Measurements from ENCODE around the gene QRFPR.
"Not testable (repeated sequence)": the region's sequence is repeated elsewhere in the genome, so short reads cannot be mapped to it uniquely, and the experiment has no call there.

Gene QRFPR

DNA sequence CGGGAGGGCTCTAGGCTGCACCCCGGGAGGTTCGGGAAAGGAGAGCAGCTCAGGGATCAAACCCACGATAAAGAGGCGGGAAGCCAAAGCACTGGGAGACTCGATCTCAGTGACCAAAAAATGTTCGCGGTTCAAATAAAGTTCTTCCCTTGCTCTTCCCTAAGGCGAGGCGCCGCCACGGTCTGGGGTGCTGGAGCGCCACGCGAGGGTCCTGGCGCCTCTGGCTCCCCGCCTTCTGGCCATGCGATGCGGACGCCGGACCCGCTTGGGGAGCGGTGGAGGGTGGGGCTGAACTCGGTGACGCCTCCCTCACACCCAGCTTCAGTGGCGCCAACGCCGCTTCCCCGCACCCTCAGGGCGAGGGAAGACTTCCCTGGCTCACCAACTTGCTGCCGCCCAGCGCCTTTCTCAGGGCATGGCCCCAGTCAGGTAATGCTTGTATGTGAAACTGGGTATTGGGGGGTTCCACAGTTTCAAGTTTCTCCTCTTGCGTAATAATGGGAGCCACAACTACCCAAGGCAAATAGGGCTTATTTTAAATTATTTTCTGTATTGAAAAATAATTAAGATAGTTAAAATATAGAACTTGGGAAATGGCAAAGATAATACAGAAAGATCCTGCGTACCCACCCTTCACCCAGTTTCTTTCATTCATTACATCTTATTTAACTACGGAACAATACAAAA is at the start of gene QRFPR:
Gene QRFPR (minus strand): TSS at position 243 of the 687 bp plus-strand sequence. CDS start 371 bp downstream, outside the sequence.
- DNase-seq, result no peak

DNA sequence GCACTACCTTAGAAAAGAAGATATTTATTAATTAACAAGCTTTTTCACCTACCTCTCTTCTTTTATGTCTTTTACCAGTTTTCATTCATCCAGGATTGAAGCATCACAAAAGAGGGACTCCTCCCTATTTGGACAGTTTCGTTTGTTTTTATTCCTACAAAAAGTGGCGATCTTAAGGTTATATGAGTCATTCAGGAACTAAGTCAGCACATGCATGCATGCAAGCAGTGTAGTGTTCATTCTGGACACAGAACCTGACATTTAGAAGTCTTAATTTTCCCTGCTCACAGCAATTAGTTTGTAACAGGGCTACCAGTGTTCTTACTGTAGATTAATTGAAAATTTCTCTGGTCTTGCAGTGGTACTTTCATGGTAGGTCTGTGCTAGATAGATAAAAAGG is 47.9 kb upstream of the QRFPR start:
- DNase-seq, result no peak

DNA sequence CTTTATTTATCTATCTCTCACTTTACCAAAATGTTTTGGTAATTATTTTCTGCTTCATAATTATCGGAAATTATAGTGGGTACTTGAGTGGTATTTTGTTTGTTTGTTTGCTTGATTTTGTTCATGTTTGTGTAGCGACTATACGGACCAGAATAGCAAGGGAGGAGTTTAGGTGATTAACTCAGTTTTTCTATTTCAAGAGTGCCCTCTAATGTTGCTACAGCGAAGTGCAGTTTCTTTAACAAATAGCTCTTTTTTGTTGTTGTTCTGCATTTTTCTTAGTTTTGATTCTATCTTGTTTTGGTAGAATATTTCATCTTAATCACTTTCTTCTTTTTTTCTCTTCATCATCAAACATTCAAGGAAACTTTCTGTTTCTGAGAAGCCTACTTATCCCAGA is 40.8 kb upstream of the QRFPR start:
- DNase-seq, result no peak

DNA sequence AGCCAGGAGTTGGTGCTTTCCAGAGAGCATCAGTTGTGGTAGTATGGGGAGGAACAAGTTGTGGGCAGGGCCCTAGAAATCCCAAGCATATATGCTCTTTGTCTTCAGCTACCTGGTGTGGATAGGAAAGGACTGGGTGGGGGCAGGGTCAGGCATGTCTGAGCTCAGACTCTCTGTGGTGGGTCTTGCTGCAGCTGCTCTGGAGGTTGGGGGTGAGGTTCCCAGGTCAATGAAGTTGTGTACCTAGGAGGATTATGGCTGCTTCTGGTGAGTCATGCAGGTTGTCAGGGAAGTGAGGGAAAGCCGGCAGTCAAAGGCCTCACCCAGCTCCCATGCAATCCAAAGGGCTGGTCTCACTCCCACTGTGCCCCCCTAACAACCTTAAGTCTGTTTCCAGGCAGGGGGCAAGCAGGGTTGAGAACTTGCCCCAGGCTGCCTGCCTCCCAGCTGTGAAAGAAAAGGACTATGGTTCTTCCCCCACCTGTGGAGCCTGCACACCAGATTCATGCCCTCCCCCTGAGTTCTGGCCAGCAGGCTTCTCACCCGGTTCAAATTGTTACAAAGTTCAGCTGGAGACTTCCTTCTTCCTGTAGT is 30.4 kb upstream of the QRFPR start:
- DNase-seq, result no peak

DNA sequence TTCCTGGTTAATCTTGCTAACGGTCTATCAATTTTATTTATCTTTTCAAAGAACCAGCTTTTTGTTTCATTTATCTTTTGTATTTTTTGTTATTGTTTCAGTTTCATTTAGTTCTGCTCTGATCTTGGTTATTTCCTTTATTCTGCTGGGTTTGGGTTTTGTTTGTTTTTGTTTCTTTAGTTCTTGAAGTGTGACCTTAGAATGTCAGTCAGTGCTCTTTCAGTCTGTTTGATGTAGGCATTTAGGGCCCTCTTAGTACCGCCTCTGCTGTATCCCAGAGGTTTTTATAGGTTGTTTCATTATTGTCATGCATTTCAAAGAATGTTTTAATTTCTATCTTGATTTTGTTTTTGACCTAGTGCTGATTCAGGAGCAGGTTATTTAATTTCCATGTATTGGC is 27.7 kb upstream of the QRFPR start:
- DNase-seq, result not testable (repeated sequence)

DNA sequence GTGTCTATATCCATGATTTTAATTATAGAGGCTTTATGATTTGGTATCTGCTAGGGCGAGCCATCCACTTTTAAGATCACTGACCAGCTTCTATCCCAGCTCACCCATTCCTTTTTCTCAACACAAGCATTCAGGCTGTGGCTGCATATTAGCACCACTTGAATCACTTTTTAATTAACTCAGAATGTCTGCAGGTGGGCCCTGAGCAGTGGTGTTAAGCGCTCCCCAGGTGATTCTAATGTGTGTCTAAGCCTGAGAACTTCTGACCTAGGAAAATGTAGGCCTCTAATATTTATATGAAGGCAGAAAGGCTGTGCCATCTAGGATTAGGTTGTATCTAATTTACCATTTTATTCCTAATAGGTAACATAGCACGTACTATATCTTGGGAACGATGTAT is 19.8 kb upstream of the QRFPR start:
- DNase-seq, result no peak

DNA sequence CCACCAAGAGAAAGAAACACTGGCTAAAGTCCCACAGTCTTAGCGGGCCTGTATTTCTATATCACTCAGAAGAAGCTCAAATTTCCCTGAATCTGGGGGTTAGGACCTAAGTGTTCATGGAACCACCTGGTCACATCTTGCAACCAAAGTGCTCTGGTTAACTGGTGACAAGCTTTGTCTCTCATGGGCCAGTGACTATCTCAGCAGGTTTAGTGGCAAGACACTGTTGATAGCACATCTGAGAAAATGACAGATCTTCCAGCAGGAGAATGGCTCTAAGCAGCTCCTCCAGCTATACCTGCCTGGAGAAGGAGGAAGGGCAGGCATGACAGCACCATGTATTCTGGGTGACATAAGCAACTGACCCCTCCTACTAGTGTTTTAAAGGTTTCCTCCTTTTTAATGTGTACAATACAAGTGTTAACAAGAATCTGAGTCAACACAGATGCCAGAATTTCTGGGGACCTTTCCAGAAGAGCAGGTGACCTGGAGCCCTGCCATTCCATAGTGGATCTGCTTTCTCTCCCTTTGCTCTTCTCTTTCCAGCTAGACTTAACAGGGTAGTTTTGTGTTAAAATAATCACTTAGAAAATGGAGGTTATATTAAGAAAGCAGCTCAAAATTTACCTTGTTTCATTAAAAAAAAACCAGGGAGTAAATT is 17.3 kb upstream of the QRFPR start:
- no peak for DNase-seq

DNA sequence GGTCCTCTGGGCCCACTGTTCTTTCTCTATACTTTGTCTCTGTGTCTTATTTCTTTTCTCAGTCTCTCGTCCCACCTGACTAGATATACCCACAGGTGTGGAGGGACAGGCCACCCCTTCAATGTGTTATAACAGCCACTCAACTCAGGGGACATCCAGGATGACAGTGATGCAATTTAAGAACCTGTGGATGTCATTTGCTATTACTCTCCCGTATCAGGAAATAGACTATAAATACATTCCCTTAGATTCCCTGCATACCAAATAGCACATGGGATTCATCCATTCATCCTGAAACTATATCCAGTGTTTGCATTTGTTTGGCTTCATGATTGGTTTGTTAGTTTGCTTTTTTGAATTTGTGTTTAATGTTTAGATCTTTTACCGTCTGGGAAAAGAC is 16.6 kb upstream of the QRFPR start:
- DNase-seq, result no peak

DNA sequence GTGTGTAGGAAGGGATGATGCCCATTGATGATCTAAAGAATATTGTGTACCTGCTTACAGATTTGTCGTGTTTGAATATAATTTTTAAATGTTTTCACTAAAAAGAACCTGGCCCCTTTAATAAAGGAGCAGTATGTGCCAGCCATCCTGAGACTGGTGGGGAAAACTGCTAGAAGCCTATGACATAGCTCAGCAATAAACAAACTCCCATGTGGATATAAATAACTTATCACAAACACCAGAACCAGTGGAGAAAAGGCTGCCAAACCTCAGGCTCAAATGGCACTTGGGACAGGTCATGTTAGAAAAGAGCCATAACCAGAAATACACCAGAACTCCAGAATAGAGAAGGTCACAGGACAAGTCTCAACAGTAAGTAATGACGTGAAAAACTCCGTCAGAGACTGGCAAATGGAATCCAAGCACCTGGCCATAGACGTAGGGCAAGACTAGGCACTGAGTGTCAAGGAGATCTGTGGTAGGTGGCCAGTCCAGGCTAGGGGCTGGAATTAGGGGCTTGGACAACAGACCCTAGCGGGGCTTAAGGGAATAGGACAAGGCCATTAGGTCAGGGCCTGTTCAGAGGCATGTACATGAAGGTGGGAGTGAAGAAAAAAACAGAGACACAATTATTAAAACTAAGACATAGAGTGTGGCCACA is 11.7 kb upstream of the QRFPR start:
- DNase-seq, result no peak

DNA sequence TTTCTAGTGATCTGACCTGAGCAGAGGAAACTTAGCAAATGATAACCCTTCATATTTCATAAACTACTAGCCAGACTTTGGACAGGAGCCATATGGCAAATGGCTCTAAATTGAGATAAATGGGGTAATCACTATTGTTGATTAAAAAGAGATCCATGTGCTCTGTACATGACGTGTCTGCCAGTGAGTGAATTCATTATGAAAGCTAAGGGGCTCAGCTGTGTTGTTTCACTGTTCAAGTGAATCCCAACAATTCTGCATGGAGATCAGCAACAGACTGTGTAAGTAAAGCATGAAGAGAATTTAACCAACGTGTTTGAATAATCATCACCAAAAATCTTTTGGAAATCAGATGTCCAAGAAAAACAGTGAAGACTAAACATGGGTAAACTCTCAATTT is 9.5 kb upstream of the QRFPR start:
- DNase-seq, result no peak

DNA sequence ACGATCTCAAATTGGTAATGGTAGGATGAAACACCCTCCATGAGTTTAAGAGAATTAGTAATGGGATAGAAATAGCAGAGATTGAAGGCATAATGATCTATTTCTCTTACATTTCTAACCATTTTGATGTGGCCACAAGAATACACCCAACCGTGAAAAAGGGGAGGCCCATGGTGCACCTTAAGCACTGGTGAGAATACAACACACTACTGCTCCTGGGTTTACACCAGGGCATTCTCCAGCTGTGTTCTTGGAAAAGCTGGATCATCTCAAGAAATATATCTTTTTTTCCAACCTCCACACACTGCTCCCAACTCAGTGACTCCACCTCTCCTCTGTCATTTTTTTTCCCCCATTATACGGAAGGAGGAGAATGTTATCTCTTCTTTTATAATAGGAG is 1.5 kb downstream of the QRFPR start:
- DNase-seq, result no peak

DNA sequence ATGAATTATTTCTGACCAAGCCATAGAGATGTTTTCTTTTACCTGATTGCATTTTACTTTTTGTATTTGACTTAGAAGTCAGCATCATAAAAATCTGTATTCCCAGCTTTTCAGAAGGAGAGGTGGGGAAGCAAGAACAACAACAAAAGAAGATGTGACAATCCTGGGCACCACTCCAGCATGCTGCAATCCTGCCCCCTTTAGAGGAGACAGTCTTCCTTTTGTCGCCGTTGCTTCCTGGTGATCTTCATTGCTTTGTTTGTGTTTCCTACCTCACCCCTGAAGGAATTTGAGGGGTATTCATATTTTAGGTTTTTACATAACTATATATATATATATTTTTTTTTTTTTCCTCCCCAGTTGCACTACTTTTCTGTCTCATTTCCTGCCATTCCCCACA is 3.7 kb downstream of the QRFPR start:
- DNase-seq, result no peak

DNA sequence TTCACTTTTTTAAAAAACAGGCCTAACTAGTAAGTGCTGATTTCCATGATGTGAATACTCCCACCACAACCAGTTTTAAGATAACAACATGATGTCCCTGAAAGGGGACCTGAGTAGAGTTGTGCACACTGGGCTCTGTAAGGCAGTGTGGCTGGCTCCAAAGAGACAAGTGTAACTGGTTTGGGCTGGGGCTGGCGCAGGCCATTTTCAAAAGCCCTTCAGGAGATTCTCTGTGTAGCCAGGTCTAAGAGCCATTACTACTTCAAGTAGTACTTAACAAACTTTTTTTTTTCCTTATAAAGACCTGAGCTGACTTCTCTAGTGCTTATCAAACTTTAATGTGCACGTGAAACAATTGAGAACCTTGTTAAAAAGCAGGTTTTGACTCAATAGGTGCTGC is 4.3 kb downstream of the QRFPR start:
- DNase-seq, result no peak

DNA sequence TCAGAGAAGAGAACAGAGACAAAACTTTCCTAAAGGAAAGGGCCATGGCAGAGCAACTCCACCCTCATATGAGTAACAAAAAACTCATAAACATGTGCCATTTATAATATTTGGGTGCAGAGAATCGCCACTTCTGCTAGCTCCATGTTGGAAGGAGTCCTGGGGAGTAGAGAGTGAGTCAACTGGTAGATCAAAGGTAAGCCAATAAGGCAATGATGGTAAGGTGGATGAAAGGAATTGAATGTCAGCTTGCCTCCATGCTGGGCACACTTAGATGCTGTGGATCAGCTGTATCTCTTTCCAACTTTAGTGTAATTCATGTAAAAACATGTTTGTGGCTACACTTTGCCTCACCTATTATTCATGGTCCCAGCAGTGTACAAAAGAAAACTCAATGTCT is 4.7 kb downstream of the QRFPR start:
- DNase-seq, result no peak

DNA sequence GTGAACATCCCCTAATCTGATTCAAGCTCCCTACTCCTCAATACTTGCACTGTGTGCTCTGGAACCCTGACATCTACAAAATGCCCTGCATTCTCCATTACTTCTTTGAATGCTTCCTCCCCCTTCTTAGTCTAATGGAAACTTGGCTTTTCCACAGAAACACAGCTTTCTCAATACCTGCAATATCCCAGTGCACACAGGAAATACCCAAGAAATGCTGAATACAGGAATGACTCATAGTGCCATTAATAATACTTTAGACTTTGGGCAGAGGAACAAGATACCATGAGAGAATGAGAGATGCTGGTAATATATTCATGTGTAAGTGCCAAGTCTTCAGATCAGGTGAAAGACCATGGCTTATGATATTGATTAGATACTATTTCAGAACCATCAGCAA is 5.6 kb downstream of the QRFPR start:
- peak; percentile 42 for DNase-seq

DNA sequence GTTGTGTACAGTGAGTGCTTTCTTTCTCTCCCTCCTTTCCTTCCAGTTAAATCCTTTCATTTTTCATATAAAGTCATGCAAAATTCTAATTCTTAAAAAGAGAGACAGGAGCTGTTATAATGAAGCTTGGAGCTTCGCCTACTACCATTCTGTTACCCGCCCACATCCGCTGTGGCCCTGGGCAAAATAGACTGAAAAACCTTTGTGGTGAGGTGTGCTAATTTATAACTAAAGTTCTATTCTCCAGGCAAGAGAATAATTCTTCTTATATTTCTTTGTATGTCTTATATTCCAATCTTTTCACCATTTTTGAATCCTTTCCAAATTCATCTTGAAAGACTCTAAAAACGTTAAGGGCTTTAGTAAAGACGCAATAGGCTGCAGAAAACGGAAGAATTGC is 7.0 kb downstream of the QRFPR start:
- DNase-seq, result no peak

DNA sequence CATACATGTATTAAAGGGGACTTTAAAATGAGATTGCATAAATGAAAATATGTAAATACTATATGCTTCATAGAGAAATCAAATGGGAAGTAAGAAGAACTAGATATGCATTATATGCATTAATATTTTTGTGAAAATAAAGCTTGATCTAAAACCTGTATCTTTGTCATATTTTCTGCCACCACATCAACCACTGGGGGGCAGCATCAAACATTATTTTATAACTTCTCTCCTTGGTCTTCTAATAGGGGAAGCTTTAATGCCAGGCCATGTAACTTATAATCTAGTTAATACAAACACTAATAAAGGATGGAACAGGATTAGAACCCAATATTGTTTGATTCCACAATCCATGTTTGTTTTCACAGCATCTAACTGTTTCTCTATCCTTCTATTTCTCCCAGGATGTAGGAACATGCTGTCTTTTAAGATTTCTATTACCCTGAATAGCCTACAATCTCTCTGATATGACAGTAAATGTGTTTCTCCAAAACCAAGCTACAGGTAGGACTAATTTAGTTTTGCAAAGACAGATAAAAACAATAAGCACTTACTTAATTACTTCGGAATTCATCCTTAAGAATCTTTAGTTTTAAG is 10.0 kb downstream of the QRFPR start:
- DNase-seq, result peak; percentile 42

DNA sequence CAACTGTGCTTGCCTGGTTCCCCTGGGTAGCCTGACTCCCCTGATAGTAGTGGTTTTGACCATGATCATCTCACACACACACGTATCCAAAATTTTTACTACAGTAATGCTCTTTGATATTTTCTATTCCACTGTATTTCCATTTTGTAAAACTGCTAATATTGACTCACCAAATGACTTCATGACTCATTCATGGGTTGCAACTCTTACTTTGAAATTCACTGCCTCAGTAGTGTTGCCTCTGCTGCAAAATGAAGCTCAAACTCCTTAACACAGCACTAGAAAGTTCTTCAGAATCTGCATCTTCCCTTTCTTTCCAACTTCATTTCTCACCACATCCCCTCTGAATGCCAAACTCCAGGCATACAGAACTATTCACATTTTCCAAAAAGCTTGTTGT is 20.3 kb downstream of the QRFPR start:
- DNase-seq, result no peak

DNA sequence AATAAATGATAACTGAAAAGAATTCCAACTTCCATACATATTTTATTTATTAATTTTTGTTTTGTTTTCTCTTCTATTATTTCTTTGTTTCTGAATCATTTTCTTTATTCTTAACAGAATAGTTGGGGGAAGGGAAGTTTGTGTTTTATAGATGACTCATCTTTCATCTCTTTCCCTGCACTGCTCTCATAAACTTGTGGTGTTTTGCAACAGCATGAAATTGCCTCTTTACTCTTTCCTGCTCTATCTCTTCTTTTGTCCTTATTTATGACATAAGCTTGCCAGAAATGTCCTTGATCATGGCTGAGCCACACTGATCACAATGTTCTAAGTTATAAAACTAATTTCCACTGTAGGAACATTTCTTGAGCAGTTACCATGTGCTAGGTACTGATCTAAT is 22.3 kb downstream of the QRFPR start:
- no peak for DNase-seq

DNA sequence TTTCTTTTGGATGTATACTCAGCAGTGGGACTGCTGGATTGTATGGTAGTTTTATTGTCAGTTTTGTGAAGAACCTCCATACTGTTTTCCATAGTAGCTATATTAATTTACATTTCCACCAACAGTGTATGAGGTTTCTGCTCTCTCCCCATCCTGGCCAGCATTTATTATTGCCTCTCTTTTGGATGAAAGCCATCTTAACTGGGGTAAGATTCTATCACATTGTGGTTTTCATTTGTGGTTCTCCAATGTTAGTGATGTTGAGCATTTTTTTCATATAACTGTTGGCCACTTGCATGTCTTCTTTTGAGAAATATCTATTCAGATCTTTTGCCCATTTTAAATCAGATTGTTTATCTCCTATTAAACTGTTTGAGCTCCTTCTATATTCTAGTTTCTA is 27.6 kb downstream of the QRFPR start:
- no peak for DNase-seq

DNA sequence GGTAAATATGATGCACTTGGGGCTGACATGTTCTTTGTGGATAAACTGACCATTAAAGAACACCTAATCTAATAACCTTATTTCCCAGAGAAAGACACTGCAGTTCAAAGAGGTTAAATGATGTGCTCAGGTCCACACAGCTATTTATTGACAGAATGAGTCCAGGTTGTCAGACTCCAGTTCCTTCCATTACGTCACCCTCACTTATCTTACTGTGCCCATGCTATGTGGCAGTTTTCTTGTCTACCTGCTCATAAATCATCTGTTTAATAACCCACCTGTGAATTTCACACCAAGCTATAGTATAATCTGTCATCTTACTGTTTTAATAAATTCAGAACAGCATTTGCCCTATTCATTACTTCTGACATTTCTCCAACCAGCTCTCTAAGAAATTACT is 36.7 kb downstream of the QRFPR start:
- DNase-seq, result no peak

DNA sequence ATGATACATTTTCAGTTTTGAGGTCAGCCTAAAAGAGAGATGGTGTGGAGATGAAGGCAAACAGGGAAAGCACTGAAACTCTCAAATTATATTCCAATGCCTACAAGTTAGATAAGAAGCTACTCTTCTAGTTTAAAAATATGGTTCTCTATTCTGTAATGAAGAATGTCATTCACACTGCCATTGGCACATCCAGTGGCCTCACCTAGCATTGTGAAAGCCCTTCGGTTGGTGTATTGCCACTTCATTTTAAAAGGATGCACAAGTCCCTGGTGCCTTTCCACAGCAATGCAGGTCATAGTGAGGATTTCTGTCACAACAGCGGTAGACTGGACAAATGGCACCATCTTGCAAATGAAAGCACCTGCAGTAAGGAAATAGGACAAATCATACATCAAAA is 40.6 kb downstream of the QRFPR start:
- DNase-seq, result no peak

DNA sequence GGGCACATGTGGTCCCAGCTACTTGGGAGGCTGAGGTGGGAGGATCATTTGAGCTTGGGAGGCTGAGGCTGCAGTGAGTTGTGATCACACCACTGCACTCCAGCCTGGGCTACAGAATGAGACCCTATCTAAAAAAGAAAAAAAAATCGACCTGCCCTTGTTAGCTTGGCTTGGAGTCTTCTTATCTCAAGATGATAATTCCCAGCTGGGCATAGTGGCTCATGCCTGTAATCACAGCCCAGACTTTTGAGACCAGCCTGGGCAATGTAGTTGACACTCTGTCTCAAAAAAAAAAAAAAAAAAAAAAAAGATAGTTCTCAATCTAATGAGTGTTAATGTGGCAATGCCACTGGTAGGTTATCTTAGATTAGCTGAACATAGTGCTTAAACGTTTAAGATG is 41.0 kb downstream of the QRFPR start:
- no peak for DNase-seq

DNA sequence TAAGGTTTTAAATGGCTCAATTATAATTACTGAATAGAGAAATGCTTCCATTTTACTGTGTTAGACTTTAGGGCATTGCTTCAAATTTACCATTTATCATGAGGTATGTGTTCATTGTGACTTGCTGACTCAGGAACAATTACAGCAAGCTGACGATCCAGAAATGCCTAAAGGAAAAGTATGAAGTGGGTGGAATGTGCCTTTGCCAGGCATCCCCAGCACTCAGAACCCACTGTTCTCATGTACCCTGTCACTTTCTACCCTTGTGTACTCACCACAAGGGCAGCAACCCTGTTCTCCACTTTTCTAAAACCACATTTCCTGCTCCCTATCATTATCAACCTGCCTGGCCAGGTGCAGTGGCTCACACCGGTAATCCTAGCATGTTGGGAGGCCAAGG is 41.5 kb downstream of the QRFPR start:
- no peak for DNase-seq

Measured in kidney glomerular epithelial cell (primary cell).